Keratinocyte (primary cell): Measurements from ENCODE around the gene CRACR2A. TPM values are rescaled to one million over a fixed set of nuclear protein-coding genes. Genes with fewer than 3 reads are reported as not detected.

ENCODE experiments used
- DNase-seq: peaks from one replicate; pipeline ENCODE4 v3.0.0-alpha.2; 2011; ENCODE audit warnings: low read depth, missing footprints, low spot score
- FAIRE-seq: peaks from 2 replicates; lab custom pipeline; 2011; peaks lifted over from hg19 to GRCh38; lab: Jason Lieb, UNC
- H2AFZ ChIP-seq: 2 replicates; pipeline ENCODE4 v1.6.0; 2012; ENCODE audit warnings: low read length, control low read depth, inconsistent platforms; ENCODE audit not compliant: control insufficient read depth
- H3K27ac ChIP-seq: 2 replicates; pipeline ENCODE4 v1.5.1; 2011; ENCODE audit warnings: low read length; ENCODE audit not compliant: control insufficient read depth, insufficient read depth
- H3K27me3 ChIP-seq: 3 replicates; pipeline ENCODE4 v1.6.0; 2011; ENCODE audit warnings: low read length; ENCODE audit not compliant: control insufficient read depth, insufficient read depth; ENCODE audit errors: extremely low read depth
- H3K36me3 ChIP-seq, 2 experiments: 2 replicates in 1 of 2; 3 replicates in 1 of 2; pipeline ENCODE4 v1.5.1; 2011; ENCODE audit warnings: low read length in 2 of 2, mild to moderate bottlenecking in 1 of 2; ENCODE audit not compliant: control insufficient read depth in 2 of 2, insufficient read depth in 2 of 2; ENCODE audit errors: extremely low read depth in 1 of 2
- H3K4me1 ChIP-seq: 3 replicates; pipeline ENCODE4 v1.5.1; 2011; ENCODE audit warnings: low read length; ENCODE audit not compliant: control insufficient read depth, insufficient read depth; ENCODE audit errors: extremely low read depth
- H3K4me2 ChIP-seq: 3 replicates; pipeline ENCODE4 v1.6.0; 2011; ENCODE audit warnings: low read depth, low read length; ENCODE audit not compliant: control insufficient read depth, insufficient read depth; ENCODE audit errors: extremely low read depth
- H3K4me3 ChIP-seq, 3 experiments: fragments of 200-600 bp in 1 of 3; sonication (generic) in 1 of 3; 2 replicates in 2 of 3; 3 replicates in 1 of 3; pipeline ENCODE4 v1.5.1; 2011 to 2016; ENCODE audit warnings: low read length in 3 of 3, mild to moderate bottlenecking in 3 of 3, control low read depth in 2 of 3, inconsistent platforms in 1 of 3, low read depth in 1 of 3, mixed read lengths in 1 of 3, mixed run types in 1 of 3, moderate library complexity in 1 of 3; ENCODE audit not compliant: control insufficient read depth in 2 of 3, insufficient read depth in 2 of 3; ENCODE audit errors: extremely low read depth in 1 of 3
- H3K79me2 ChIP-seq: 2 replicates; pipeline ENCODE4 v1.6.0; 2012; ENCODE audit warnings: low read length; ENCODE audit not compliant: control insufficient read depth, insufficient read depth
- H3K9ac ChIP-seq: 3 replicates; pipeline ENCODE4 v1.6.0; 2011; ENCODE audit warnings: low read length; ENCODE audit not compliant: control insufficient read depth, insufficient read depth; ENCODE audit errors: extremely low read depth
- H3K9me1 ChIP-seq: 3 replicates; pipeline ENCODE4 v1.6.0; 2011; ENCODE audit warnings: low read length; ENCODE audit not compliant: control insufficient read depth, insufficient read depth; ENCODE audit errors: extremely low read depth
- H3K9me3 ChIP-seq: 2 replicates; pipeline ENCODE4 v1.5.1; 2012; ENCODE audit warnings: low read depth, low read length; ENCODE audit not compliant: control insufficient read depth
- H4K20me1 ChIP-seq: 3 replicates; pipeline ENCODE4 v1.6.0; 2011; ENCODE audit warnings: low read length; ENCODE audit not compliant: control insufficient read depth, insufficient read depth; ENCODE audit errors: extremely low read depth
- CTCF ChIP-seq, 3 experiments: IDR thresholded peaks in 1 of 3; conservative IDR thresholded peaks in 1 of 3; optimal IDR thresholded peaks in 1 of 3; 2 replicates in 2 of 3; 3 replicates in 1 of 3; pipeline versions ENCODE3 to v1.5.1; 2011; ENCODE audit warnings: low read length in 3 of 3, mild to moderate bottlenecking in 3 of 3, moderate library complexity in 2 of 3, control low read depth in 1 of 3, inconsistent platforms in 1 of 3; ENCODE audit not compliant: insufficient read depth in 2 of 3; ENCODE audit errors: extremely low read depth in 1 of 3
- EZH2 ChIP-seq: IDR thresholded peaks from one replicate; pipeline ENCODE4 v1.6.1; 2012; ENCODE audit warnings: inconsistent platforms, mild to moderate bottlenecking, low read length, moderate library complexity
- dilution Hi-C: fragments of 300-500 bp; cut with MboI; formaldehyde crosslinking; loops from one replicate; pipeline ENCODE4 v1.7.0; 2020; ENCODE audit warnings: low sequenced_read_pairs; ENCODE audit not compliant: extremely low pct_ligation_motif_present
- polyA plus RNA-seq, 5 experiments: library from polyadenylated mRNA; depleted of rRNA in 3 of 5; stranded (reverse) in 3 of 5; stranded (forward) in 1 of 5; unstranded in 1 of 5; fragments of >200 nt; gene quantifications; 1 replicate in 1 of 5; 2 replicates in 3 of 5; 3 replicates in 1 of 5; pipeline versions ENCODE4 v1.2.1 to v1.2.3, GENCODE V29; 2011 to 2012; ENCODE audit warnings: missing spikeins in 2 of 5, low read depth in 1 of 5, low replicate concordance in 1 of 5

CRACR2A gene
- polyA plus RNA-seq, 1 donor (not counting 4 experiments of a cell fraction or from before 2014, with no cell fraction given): 0.30 TPM

DNA sequence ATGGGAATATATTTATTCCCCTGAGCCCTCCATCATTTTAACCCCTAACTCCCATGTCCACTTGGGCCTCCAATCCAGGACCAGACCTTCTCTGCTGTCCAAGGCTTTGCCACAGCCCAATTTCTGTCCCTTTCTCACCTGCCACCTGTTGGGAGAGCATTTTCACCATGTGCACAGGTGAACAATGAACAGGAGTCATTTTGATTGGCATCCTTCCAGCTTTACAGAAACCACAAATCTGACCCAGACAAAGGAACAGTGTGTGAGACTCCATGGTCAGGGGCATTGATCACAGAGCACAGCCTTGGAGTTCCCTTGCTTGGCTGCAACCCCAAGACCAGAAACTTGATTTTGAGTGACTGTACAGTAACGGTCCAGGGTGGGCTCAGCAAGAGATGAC, 91.9 kb downstream of the CRACR2A start:
- dilution Hi-C loops: no loop called here
- no peak for FAIRE-seq
- no peak overlapping the region for H2AFZ ChIP-seq

DNA sequence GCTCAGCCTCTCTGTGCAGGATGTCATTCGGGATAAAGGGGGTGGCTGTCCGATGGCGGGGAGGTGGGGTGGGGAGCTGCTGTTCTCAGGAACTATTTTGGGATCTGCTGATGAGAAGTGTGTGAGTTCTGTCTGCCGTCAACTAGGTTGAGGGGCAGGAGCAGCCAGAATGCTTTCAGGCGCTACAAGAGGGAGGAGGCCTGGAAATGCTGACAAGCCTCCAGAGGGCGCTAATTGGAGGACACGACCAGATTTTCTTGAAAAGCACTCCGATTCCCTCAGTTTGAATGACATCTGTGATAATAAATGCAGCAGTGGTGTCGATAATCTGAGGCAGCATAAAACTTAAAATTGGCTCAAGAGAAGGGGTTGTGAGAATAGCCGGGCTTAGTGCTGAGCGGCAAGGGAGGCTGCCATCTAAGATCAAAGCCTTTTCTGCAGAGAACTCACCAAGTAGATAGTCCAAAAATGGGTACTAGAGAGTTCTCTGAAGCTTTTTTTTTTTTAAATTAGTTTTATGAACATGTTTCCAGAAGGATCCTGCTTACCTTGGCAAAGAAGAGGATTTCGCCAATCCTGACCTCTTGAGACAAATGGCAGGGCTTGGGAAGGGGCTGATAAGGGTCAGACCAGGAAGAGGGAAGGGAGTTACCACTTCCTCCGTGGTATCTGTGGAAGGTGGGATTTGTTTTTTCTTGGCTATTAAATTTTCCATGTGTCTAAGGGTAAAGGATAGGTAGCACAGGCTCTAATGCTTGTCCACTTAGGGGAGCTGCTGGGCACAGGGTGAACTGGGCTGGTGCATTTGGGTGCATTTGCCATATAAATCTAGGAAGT, 94.4 kb downstream of the CRACR2A start:
- dilution Hi-C loops: no loop called here
- DNase-seq (no peak), FAIRE-seq (peak; percentile 77)
- no peak overlapping the region for H2AFZ ChIP-seq
- no peaks in the 10 kb centered on the region for H3K79me2 ChIP-seq
- H3K4me2 ChIP-seq: no peak overlapping the region
- H3K9me1 ChIP-seq: no peaks in the 10 kb centered on the region
- no peak overlapping the region for H3K27ac ChIP-seq
- H3K9ac ChIP-seq: no peak overlapping the region
- H3K36me3 ChIP-seq: no peaks in the 10 kb centered on the region
- no peaks in the 10 kb centered on the region for H3K9me3 ChIP-seq
- no peak for TF ChIP-seq EZH2
- TF ChIP-seq CTCF (optimal IDR thresholded peaks at IDR 0.05 in 1 of 3, IDR thresholded peaks at IDR 0.05 in 1 of 3, conservative IDR thresholded peaks at IDR 0.05 in 1 of 3; ENCODE audit: extremely low read depth in 1 of 3, insufficient read depth in 2 of 3, low read length in 3 of 3): peak; percentile 51 to 66 (median 62)
- no peaks in the 10 kb centered on the region for H3K4me1 ChIP-seq
- H3K4me3 ChIP-seq: no peak overlapping the region
- H4K20me1 ChIP-seq: no peaks in the 10 kb centered on the region
- peaks cover 4% of the 10 kb centered on the region for H3K27me3 ChIP-seq

More for the DNA sequence above, 91.9 kb downstream of the CRACR2A start:
- no peak overlapping the region for H3K4me2 ChIP-seq
- no peak overlapping the region for H3K4me3 ChIP-seq
- no peaks in the 10 kb centered on the region for H3K9me1 ChIP-seq
- H3K9me3 ChIP-seq: no peaks in the 10 kb centered on the region
- no peaks in the 10 kb centered on the region for H3K4me1 ChIP-seq
- H3K27me3 ChIP-seq: no peaks in the 10 kb centered on the region
- H4K20me1 ChIP-seq: no peaks in the 10 kb centered on the region
- no peak for DNase-seq
- TF ChIP-seq EZH2 (no peak), CTCF (optimal IDR thresholded peaks at IDR 0.05 in 1 of 3, IDR thresholded peaks at IDR 0.05 in 1 of 3, conservative IDR thresholded peaks at IDR 0.05 in 1 of 3; ENCODE audit: extremely low read depth in 1 of 3, insufficient read depth in 2 of 3, low read length in 3 of 3) (no peak)
- no peaks in the 10 kb centered on the region for H3K36me3 ChIP-seq
- H3K79me2 ChIP-seq: no peaks in the 10 kb centered on the region
- no peak overlapping the region for H3K27ac ChIP-seq
- no peak overlapping the region for H3K9ac ChIP-seq
